Measurements from ENCODE around the gene NOP10. TPM values are rescaled to one million over a fixed set of nuclear protein-coding genes. Genes with fewer than 3 reads are reported as not detected.

Gene NOP10
- total and polyA plus RNA-seq, 2 donors from 2014 or later = 92.9 to 383 TPM

DNA sequence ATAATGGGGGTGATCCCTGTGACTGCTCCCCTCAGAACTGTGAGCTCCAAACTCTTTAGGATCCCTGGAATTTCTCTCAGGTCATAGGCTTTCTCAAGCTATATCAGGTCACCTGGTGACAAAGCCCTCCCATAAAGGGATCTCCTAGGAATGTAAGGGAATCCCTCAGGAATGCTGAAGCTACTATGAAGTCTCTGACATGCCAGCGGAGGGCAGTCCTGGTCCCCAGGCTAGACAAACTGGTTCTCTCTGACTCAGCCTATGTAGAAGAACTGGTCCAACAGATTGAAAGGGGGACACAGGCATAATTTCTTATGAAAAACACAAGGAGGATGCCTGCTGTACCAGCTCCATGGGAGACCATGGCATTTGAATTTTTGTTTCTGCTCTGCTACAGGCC is 17.4 kb upstream of the NOP10 start:
- intact Hi-C loops (cut with DNase I) = no loop called here
- H3K27ac ChIP-seq (ENCODE audit: low read depth in 2 of 2, low read length in 2 of 2) = no peak overlapping the region
- H3K4me3 ChIP-seq (ENCODE audit: low read length in 3 of 3) = no peak overlapping the region

DNA sequence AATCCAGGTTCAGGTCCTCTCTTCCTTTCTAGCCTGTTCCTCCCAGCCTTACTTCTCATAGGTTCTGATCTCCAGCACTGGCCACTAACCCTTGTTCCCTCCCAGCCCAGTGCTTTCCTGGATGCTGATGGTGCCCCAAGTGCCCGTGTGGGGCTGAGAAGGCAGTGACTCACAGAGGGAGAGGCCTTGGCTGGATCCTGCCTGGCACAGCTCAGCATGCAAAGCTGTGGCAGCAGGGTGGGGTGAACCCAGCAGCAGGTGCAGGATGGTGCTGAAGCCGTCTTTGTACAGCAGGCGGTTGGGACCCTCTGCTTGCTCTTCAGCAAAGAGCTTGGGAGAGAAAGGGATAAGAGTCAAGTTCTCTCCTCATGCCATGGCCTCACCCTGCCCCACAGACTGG is 16.5 kb upstream of the NOP10 start:
- no peaks in the 10 kb centered on the region for H3K36me3 ChIP-seq (ENCODE audit: control insufficient read depth in 2 of 3, insufficient read depth in 3 of 3, low read length in 3 of 3)
- FAIRE-seq (no peak), DNase-seq (no peak)
- TF ChIP-seq, protein P1, sequence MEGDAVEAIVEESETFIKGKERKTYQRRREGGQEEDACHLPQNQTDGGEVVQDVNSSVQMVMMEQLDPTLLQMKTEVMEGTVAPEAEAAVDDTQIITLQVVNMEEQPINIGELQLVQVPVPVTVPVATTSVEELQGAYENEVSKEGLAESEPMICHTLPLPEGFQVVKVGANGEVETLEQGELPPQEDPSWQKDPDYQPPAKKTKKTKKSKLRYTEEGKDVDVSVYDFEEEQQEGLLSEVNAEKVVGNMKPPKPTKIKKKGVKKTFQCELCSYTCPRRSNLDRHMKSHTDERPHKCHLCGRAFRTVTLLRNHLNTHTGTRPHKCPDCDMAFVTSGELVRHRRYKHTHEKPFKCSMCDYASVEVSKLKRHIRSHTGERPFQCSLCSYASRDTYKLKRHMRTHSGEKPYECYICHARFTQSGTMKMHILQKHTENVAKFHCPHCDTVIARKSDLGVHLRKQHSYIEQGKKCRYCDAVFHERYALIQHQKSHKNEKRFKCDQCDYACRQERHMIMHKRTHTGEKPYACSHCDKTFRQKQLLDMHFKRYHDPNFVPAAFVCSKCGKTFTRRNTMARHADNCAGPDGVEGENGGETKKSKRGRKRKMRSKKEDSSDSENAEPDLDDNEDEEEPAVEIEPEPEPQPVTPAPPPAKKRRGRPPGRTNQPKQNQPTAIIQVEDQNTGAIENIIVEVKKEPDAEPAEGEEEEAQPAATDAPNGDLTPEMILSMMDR (IDR thresholded peaks at IDR 0.05; ENCODE audit: borderline replicate concordance, extremely low read depth, insufficient read depth) = no peak
- no peak overlapping the region for H3K9ac ChIP-seq (ENCODE audit: low read length in 3 of 3)
- no peaks in the 10 kb centered on the region for H3K9me3 ChIP-seq (ENCODE audit: control insufficient read depth in 2 of 3, insufficient read depth in 1 of 3, low read length in 3 of 3)
- no peaks in the 10 kb centered on the region for H3K4me1 ChIP-seq (ENCODE audit: control insufficient read depth in 2 of 3, insufficient read depth in 2 of 3, low read depth in 1 of 3, low read length in 3 of 3)
- no peak overlapping the region for H3K27ac ChIP-seq (ENCODE audit: low read depth in 2 of 2, low read length in 2 of 2)
- no peaks in the 10 kb centered on the region for H3K27me3 ChIP-seq (ENCODE audit: control insufficient read depth, insufficient read depth, low read length)
- intact Hi-C loops (cut with DNase I) = no loop called here
- no peak overlapping the region for H3K4me3 ChIP-seq (ENCODE audit: low read length in 3 of 3)

More for the DNA sequence above, 17.4 kb upstream of the NOP10 start:
- Histone ChIP-seq H3K9me3 (ENCODE audit: control insufficient read depth in 2 of 3, insufficient read depth in 1 of 3, low read length in 3 of 3) (no peaks in the 10 kb centered on the region), H3K9ac (ENCODE audit: low read length in 3 of 3) (no peak overlapping the region), H3K27me3 (ENCODE audit: control insufficient read depth, insufficient read depth, low read length) (no peaks in the 10 kb centered on the region), H3K36me3 (ENCODE audit: control insufficient read depth in 2 of 3, insufficient read depth in 3 of 3, low read length in 3 of 3) (no peaks in the 10 kb centered on the region), H3K4me1 (ENCODE audit: control insufficient read depth in 2 of 3, insufficient read depth in 2 of 3, low read depth in 1 of 3, low read length in 3 of 3) (peaks cover 0 to under 1% (median 0%) of the 10 kb centered on the region in 3 donors)
- DNase-seq (no peak), FAIRE-seq (no peak)
- TF ChIP-seq, protein P1 (IDR thresholded peaks at IDR 0.05; ENCODE audit: borderline replicate concordance, extremely low read depth, insufficient read depth) = no peak

DNA sequence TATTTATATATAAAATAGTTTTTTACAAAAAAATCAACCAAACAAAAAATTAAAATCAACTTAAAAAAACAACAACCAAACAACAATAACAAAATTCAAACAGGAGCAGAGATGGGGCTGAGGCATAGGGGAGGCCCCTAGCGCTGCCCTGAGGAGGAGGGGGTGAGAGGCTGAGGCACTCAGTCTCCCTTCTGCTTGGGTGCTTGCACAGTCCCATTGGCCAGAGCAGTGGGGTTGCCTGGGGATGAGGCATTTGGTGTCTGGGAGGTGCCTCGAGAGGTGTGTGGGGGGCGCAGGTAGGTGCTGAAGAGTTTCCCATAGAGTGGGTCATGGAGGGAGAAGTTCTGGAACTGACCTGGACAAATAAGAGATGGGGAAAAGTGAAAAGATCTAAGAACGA is 16.0 kb upstream of the NOP10 start:
- H3K27me3 ChIP-seq (ENCODE audit: control insufficient read depth, insufficient read depth, low read length) = no peaks in the 10 kb centered on the region
- DNase-seq (no peak), FAIRE-seq (no peak)
- TF ChIP-seq, protein P1 (IDR thresholded peaks at IDR 0.05; ENCODE audit: borderline replicate concordance, extremely low read depth, insufficient read depth) = no peak
- no peak overlapping the region for H3K27ac ChIP-seq (ENCODE audit: low read depth in 2 of 2, low read length in 2 of 2)
- H3K36me3 ChIP-seq (ENCODE audit: control insufficient read depth in 2 of 3, insufficient read depth in 3 of 3, low read length in 3 of 3) = no peaks in the 10 kb centered on the region
- no peak overlapping the region for H3K9ac ChIP-seq (ENCODE audit: low read length in 3 of 3)
- H3K4me1 ChIP-seq (ENCODE audit: control insufficient read depth in 2 of 3, insufficient read depth in 2 of 3, low read depth in 1 of 3, low read length in 3 of 3) = no peaks in the 10 kb centered on the region
- intact Hi-C loops (cut with DNase I) = no loop called here
- no peaks in the 10 kb centered on the region for H3K9me3 ChIP-seq (ENCODE audit: control insufficient read depth in 2 of 3, insufficient read depth in 1 of 3, low read length in 3 of 3)
- no peak overlapping the region for H3K4me3 ChIP-seq (ENCODE audit: low read length in 3 of 3)

DNA sequence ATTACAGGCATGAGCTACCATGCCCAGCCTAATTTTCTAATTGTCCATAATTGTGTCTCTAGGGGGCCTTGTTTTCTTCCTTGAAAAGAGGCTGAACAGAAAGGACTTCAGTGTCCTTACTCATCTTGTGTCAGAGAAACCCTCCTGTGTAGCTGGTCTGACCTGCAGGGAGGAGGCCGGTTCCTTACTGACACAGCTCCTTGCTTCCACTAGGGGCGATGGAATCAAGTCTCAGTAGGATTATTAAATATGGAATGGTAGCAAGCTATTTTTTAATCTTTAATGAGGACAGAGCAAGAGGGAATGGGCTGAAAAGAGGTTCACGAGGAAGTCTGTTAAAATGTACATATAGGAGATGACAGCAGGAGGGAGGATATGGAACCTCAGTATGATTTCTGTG is 15.4 kb upstream of the NOP10 start:
- Histone ChIP-seq H3K27ac (ENCODE audit: low read depth in 2 of 2, low read length in 2 of 2) (no peak overlapping the region), H3K4me1 (ENCODE audit: control insufficient read depth in 2 of 3, insufficient read depth in 2 of 3, low read depth in 1 of 3, low read length in 3 of 3) (no peaks in the 10 kb centered on the region), H3K4me3 (ENCODE audit: low read length in 3 of 3) (no peak overlapping the region), H3K36me3 (ENCODE audit: control insufficient read depth in 2 of 3, insufficient read depth in 3 of 3, low read length in 3 of 3) (no peaks in the 10 kb centered on the region), H3K27me3 (ENCODE audit: control insufficient read depth, insufficient read depth, low read length) (no peaks in the 10 kb centered on the region), H3K9me3 (ENCODE audit: control insufficient read depth in 2 of 3, insufficient read depth in 1 of 3, low read length in 3 of 3) (no peaks in the 10 kb centered on the region), H3K9ac (ENCODE audit: low read length in 3 of 3) (no peak overlapping the region)
- TF ChIP-seq, protein P1 (IDR thresholded peaks at IDR 0.05; ENCODE audit: borderline replicate concordance, extremely low read depth, insufficient read depth) = no peak
- no peak for FAIRE-seq
- intact Hi-C loops (cut with DNase I) = no loop called here
- DNase-seq = no peak
